Measurements from ENCODE around the gene NKX6-2. TPM values are rescaled to one million over a fixed set of nuclear protein-coding genes. Genes with fewer than 3 reads are reported as not detected.

The NKX6-2 gene
- total and polyA plus RNA-seq, 10 of the 15 experiments (the other 5 are each of a cell fraction or from before 2014, with no cell fraction given), result 0.45 to 1.8 TPM; not detected in 8

DNA sequence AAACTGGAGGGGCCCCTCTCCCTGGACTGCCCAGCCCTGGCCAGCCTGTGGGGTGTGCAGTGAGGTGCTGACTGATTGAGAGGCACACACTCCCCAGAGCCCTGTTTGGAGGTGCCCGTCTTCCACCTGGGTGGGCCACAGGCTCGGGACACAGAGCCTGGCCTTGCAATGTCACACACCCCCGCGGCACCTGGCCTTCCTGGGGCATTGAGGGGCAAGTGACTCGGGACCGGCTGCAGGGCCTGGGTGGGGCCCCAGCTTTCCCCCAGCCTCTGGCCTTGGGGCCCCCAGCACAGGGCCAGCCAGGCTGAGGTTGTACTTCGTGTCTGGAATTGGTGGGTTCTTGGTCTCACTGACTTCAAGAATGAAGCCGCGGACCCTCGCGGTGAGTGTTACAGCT, 13.9 kb upstream of the NKX6-2 start:
- WGBS (ENCODE audit: insufficient coverage, insufficient replicate concordance, low lambda C conversion rate, missing lambda C conversion rate), result 56% methylated on average over 7 of the region's 11 CpGs

More for the DNA sequence above, 13.9 kb upstream of the NKX6-2 start:
- TF ChIP-seq SUPT20H (IDR thresholded peaks at IDR 0.05; ENCODE audit: borderline replicate concordance, control insufficient read depth, low read depth, low read length) (no peak), SPI1 (IDR thresholded peaks at IDR 0.05; ENCODE audit: borderline replicate concordance, insufficient read depth, low read depth, low read length) (no peak), MEF2B (IDR thresholded peaks at IDR 0.05; ENCODE audit: partially characterized antibody, poor library complexity, severe bottlenecking) (no peak), POLR2AphosphoS5 (IDR thresholded peaks at IDR 0.05; ENCODE audit: low read length) (no peak), MYB (IDR thresholded peaks at IDR 0.05; ENCODE audit: borderline replicate concordance, low read depth, low read length) (no peak), NR2C1 (IDR thresholded peaks at IDR 0.05) (no peak)
- TF ChIP-seq, protein P1, sequence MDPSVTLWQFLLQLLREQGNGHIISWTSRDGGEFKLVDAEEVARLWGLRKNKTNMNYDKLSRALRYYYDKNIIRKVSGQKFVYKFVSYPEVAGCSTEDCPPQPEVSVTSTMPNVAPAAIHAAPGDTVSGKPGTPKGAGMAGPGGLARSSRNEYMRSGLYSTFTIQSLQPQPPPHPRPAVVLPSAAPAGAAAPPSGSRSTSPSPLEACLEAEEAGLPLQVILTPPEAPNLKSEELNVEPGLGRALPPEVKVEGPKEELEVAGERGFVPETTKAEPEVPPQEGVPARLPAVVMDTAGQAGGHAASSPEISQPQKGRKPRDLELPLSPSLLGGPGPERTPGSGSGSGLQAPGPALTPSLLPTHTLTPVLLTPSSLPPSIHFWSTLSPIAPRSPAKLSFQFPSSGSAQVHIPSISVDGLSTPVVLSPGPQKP (IDR thresholded peaks at IDR 0.05; ENCODE audit: low read depth, low read length), result no peak
- TF ChIP-seq, protein P2, sequence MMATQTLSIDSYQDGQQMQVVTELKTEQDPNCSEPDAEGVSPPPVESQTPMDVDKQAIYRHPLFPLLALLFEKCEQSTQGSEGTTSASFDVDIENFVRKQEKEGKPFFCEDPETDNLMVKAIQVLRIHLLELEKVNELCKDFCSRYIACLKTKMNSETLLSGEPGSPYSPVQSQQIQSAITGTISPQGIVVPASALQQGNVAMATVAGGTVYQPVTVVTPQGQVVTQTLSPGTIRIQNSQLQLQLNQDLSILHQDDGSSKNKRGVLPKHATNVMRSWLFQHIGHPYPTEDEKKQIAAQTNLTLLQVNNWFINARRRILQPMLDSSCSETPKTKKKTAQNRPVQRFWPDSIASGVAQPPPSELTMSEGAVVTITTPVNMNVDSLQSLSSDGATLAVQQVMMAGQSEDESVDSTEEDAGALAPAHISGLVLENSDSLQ (IDR thresholded peaks at IDR 0.05), result no peak
- H3K9me3 ChIP-seq (replicated peaks; ENCODE audit: control insufficient read depth, insufficient read depth, low read length), result peaks cover 2% of the 10 kb centered on the region; the same call in 1 of the 3 replicates
- ChIA-PET RAD21 (ENCODE audit: unreplicated experiment) (no interaction called here), POLR2A (no interaction called here), CTCF (no interaction called here), SMC1A (ENCODE audit: uncharacterized antibody, unreplicated experiment) (no interaction called here)
- FAIRE-seq (no peak), DNase-seq (ENCODE audit: low read depth, low spot score) (no peak), ATAC-seq (no peak)
- H3K9ac ChIP-seq (ENCODE audit: control insufficient read depth, insufficient read depth, low read length), result no peak overlapping the region
- no peaks in the 10 kb centered on the region for H3K36me3 ChIP-seq (ENCODE audit: control insufficient read depth in 2 of 2, insufficient read depth in 2 of 2, low read length in 1 of 2)
- H3K4me2 ChIP-seq (ENCODE audit: control insufficient read depth, insufficient read depth), result no peak overlapping the region
- H2AFZ ChIP-seq (ENCODE audit: control insufficient read depth, low read depth, low read length), result no peak overlapping the region
- no peak overlapping the region for H3K27ac ChIP-seq (ENCODE audit: control insufficient read depth, insufficient read depth)
- in situ Hi-C loops (cut with MboI) (no loop called here), intact Hi-C loops (cut with micrococcal nuclease; ENCODE audit: unreplicated experiment) (no loop called here)
- no peaks in the 10 kb centered on the region for H4K20me1 ChIP-seq (ENCODE audit: control insufficient read depth, insufficient read depth)
- no peaks in the 10 kb centered on the region for H3K79me2 ChIP-seq (ENCODE audit: control insufficient read depth, insufficient read depth, low read length)
- H3K4me1 ChIP-seq (ENCODE audit: control insufficient read depth, insufficient read depth, low read length), result no peaks in the 10 kb centered on the region
- BruUV-seq (replicated peaks), result no TSS peak
- no peak overlapping the region for H3K4me3 ChIP-seq
- H3K27me3 ChIP-seq (replicated peaks in 1 of 2; ENCODE audit: control insufficient read depth in 2 of 2, insufficient read depth in 2 of 2, low read length in 1 of 2), result no peaks in the 10 kb centered on the region

Measured in GM12878 (cell line).